LNCAP (cell line): ENCODE results near the gene SPATS2.

Source experiments
- CTCF ChIP-seq: fragments of 450-650 bp; IDR thresholded peaks from 2 replicates; pipeline ENCODE4 v1.5.1; 2017; ENCODE audit warnings: mild to moderate bottlenecking

Gene SPATS2

GRCh38 chr12:49377386-49377785 lies 10.1 kb downstream of the SPATS2 start:
- TF ChIP-seq CTCF, result no peak

GRCh38 chr12:49388682-49389386 lies 21.6 kb downstream of the SPATS2 start:
- no peak for TF ChIP-seq CTCF

GRCh38 chr12:49389387-49389703 lies 22.1 kb downstream of the SPATS2 start:
- TF ChIP-seq CTCF, result no peak

- no peak for TF ChIP-seq CTCF
Observed at GRCh38 chr12:49397000-49397399, 29.7 kb downstream of the SPATS2 start.

- TF ChIP-seq CTCF, result no peak
Observed at GRCh38 chr12:49400304-49400703, 33.0 kb downstream of the SPATS2 start.

GRCh38 chr12:49403971-49404450 lies 36.7 kb downstream of the SPATS2 start:
- no peak for TF ChIP-seq CTCF

GRCh38 chr12:49404956-49405355 lies 37.7 kb downstream of the SPATS2 start:
- no peak for TF ChIP-seq CTCF

- TF ChIP-seq CTCF, result no peak
Observed at GRCh38 chr12:49410818-49411217, 43.6 kb downstream of the SPATS2 start.
